GM20000 (cell line): ENCODE data around the gene MEIOB.

Experiments used
- DNase-seq: peaks from one replicate; pipeline ENCODE4 v3.0.0; 2012; ENCODE audit warnings: low spot score
- TF ChIP-seq, protein P1 (sequence below): IDR thresholded peaks from 2 replicates; pipeline ENCODE4 v1.5.1; 2012; ENCODE audit warnings: mild to moderate bottlenecking, control low read depth; ENCODE audit errors: extremely low read depth, missing control alignments

The MEIOB gene

DNA sequence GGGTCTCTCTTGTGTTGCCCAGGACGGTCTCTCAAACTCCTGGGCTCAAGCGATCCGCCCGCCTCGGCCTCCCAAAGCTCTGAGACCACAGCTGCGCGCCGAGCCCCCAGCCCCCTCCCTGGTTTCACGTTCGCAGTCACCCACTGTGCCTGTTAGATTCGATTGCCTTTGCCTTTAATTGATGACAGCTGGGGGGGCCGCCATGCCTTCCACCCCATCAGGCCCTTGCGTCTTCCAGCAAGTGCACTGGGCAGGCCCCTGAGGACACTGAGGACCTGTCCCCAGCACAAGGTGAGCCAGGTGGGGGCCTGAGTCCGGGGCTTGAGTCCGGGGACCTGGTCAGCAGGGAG is 81.7 kb downstream of the MEIOB start:
- TF ChIP-seq, protein P1, sequence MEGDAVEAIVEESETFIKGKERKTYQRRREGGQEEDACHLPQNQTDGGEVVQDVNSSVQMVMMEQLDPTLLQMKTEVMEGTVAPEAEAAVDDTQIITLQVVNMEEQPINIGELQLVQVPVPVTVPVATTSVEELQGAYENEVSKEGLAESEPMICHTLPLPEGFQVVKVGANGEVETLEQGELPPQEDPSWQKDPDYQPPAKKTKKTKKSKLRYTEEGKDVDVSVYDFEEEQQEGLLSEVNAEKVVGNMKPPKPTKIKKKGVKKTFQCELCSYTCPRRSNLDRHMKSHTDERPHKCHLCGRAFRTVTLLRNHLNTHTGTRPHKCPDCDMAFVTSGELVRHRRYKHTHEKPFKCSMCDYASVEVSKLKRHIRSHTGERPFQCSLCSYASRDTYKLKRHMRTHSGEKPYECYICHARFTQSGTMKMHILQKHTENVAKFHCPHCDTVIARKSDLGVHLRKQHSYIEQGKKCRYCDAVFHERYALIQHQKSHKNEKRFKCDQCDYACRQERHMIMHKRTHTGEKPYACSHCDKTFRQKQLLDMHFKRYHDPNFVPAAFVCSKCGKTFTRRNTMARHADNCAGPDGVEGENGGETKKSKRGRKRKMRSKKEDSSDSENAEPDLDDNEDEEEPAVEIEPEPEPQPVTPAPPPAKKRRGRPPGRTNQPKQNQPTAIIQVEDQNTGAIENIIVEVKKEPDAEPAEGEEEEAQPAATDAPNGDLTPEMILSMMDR, result no peak
- no peak for DNase-seq

DNA sequence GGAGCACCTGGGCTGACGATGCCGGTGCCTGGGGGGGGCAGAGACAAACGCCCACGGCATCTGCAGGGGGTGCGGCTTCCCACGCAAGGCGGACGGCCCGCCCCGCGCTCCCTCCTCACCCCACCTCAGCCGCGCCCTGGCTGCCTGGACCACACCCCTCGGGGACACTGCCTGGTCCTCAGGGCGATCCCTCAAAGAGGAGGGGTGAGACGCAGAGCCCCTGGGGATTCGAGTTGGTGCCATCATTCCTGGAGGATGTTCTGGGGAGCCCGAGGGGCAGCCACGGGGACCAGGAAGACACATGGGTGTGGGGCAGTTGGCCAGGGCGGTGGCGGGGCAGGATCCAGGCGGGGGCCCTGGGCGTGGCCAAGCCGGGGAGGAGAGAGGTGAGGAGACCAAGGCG is 82.3 kb downstream of the MEIOB start:
- TF ChIP-seq, protein P1, result no peak
- no peak for DNase-seq

DNA sequence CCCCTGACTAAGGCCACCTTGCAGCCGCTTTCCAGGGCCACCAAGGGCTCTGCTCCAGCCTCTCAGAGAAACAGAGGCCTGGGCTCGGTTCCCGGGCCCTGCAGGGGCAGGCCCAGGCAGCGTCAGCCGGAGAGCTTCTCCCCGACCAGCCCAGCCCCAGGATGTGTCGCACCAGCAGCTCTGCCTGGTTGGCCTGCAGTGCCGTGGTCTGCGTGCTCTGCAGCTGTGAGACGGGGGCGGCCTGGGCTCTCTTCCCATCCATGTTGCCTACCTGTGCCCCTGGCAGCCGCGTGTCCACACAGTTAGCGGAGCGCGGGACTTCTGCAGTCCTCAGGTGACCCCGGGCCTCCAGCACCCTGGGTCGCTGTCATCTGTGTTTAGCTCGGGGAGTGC is 83.3 kb downstream of the MEIOB start:
- TF ChIP-seq, protein P1, result no peak
- DNase-seq, result no peak

DNA sequence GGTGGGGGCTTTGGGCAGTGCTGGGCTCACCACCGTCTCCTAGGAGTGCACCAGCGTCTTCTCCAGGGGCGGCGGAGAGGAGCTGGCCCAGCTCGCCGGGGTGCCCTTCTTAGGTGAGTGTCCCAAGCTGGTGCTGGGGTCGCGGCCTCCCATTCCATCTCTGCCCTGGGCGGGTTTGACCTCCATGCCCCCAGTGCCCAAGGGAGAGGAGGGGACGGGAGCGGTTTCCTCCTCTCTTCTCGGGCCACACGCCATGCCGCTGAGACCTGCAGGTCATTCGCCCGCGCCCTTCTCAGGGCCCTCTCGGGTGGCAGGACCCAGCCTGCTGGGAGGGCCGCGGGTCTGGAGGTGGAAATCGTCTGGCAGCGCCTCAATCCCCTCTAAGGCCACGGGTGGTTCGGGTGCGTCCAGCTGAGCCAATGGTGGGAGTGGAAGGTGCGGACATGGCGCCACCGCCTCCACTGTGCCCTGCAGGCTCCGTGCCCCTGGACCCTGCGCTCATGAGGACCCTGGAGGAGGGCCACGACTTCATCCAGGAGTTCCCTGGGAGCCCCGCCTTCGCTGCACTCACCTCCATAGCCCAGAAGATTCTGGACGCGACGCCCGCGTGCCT is 83.8 kb downstream of the MEIOB start:
- no peak for DNase-seq
- TF ChIP-seq, protein P1, result no peak

DNA sequence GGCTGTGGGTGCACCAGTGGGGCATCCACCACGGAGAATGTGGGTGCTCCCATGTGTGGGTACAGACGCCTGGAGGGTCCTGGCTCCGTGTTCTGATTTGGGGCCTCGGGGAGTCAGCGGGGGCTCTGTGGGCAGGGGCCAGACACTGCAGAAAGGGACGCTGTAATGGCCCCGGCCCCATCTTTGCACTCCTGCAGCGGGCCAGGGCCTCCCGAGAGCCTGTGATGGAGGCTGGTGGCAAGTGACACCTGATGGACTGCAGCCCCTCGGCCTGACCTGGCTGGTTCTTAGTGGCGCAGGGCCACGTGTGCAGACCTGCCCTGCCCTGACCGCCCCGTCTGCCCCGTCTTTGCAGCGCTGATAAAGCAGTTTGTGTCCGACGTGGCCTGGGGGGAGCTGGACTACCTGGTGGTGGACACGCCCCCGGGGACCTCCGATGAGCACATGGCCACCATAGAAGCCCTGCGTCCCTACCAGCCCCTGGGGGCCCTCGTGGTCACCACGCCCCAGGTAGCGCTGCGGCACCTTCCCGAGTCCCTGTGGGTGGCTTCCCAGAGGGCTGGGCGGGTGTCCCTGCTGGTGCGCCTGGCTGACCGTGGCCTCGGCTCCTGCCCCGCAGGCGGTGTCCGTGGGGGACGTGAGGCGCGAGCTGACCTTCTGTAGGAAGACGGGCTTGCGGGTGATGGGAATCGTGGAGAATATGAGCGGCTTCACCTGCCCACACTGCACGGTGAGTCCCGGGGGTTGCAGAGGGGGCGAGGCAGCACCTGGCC is 84.5 kb downstream of the MEIOB start:
- no peak for DNase-seq
- TF ChIP-seq, protein P1, result no peak

DNA sequence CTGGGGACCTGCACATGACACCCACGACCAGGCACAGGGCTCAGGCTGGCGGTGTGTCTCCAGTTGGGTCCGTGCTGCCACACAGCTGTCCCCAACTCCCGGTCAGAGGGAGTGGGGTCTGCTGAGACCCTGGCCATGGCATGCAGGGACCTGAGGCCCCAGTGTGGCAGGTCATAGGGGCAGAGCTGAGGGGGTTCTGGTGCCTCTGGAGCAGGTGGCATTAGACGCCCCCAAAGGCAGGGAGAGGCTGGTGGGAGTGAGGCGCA is 85.0 kb downstream of the MEIOB start:
- TF ChIP-seq, protein P1, result no peak
- DNase-seq, result no peak

DNA sequence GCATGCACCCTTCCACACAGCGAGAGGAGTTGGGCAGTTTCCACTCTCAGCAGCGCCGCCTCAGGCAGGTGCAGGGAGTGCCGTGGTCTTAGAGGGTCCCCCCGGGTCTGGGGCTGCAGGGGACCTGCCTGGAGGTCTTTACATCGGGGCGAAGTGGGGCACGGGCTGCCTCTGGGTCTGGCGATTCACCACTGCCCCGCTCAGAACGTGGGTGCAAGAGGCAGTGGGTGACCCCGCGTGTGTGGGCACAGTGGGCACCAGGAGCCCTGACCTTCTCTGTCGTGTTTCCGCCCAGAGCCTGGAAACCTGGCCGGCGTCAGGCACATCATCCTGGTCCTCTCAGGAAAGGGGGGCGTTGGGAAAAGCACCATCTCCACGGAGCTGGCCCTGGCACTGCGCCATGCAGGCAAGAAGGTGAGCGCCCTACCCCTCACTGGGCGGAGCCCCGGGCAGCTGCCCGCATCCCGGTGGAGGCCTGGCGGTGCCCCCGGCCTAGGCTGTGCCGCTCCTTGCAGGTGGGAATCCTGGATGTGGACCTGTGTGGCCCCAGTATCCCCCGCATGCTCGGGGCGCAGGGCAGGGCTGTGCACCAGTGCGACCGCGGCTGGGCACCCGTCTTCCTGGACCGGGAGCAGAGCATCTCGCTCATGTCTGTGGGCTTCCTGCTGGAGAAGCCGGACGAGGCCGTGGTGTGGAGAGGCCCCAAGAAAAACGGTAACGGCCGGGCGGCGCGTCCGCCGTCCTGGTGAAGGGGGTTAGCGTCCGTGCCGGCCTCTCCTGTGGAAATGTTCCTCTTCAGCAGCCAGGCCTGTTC is 85.5 kb downstream of the MEIOB start:
- TF ChIP-seq, protein P1, result no peak
- DNase-seq, result no peak
